ENCODE data around the gene ACSM3.

Gene ACSM3

GRCh38 chr16:20846030-20846429 is 82.2 kb downstream of the ACSM3 start:
- Histone ChIP-seq H3K79me2 (ENCODE audit: insufficient read depth, low read depth) (no peaks in the 10 kb centered on the region), H3K27ac (no peak overlapping the region), H3K4me3 (IDR thresholded peaks at IDR 0.05; ENCODE audit: insufficient read depth, low read depth, low read length) (no peak overlapping the region), H4K20me1 (ENCODE audit: insufficient read depth) (no peaks in the 10 kb centered on the region), H3K4me2 (no peak overlapping the region), H3K9ac (no peak overlapping the region), H2AFZ (ENCODE audit: low read depth) (no peak overlapping the region), H3K27me3 (ENCODE audit: insufficient read depth, low read depth) (no peaks in the 10 kb centered on the region), H3K4me1 (ENCODE audit: low read depth, poor library complexity, severe bottlenecking) (peaks cover 19% of the 10 kb centered on the region), H3K36me3 (ENCODE audit: insufficient read depth) (no peaks in the 10 kb centered on the region)
- TF ChIP-seq, protein P1, sequence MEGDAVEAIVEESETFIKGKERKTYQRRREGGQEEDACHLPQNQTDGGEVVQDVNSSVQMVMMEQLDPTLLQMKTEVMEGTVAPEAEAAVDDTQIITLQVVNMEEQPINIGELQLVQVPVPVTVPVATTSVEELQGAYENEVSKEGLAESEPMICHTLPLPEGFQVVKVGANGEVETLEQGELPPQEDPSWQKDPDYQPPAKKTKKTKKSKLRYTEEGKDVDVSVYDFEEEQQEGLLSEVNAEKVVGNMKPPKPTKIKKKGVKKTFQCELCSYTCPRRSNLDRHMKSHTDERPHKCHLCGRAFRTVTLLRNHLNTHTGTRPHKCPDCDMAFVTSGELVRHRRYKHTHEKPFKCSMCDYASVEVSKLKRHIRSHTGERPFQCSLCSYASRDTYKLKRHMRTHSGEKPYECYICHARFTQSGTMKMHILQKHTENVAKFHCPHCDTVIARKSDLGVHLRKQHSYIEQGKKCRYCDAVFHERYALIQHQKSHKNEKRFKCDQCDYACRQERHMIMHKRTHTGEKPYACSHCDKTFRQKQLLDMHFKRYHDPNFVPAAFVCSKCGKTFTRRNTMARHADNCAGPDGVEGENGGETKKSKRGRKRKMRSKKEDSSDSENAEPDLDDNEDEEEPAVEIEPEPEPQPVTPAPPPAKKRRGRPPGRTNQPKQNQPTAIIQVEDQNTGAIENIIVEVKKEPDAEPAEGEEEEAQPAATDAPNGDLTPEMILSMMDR (conservative IDR thresholded peaks at IDR 0.05; ENCODE audit: low read depth, low read length): no peak

DNA sequence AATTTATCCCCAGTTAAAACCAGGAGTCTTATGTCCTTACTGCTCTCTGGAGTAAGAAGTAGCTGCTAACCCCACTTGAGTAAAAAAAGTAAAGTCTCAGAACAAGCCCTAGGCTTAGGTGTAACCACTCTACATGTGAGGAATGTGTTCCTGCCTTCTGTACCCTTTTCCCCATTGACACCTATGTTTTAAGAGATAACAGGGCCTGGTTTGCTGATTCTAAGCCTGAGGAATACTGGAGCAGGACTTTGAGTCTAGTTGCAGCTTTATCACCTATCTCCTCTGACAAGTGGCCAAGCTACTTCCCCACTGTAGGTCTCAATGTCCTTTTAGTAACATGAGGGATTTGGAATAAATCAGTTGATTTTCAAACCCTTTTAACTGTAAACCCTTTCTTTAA is 82.7 kb downstream of the ACSM3 start:
- peaks cover 19% of the 10 kb centered on the region for H3K4me1 ChIP-seq (ENCODE audit: low read depth, poor library complexity, severe bottlenecking)

More for the DNA sequence above, 82.7 kb downstream of the ACSM3 start:
- H3K4me2 ChIP-seq: no peak overlapping the region
- no peaks in the 10 kb centered on the region for H3K27me3 ChIP-seq (ENCODE audit: insufficient read depth, low read depth)
- no peaks in the 10 kb centered on the region for H3K79me2 ChIP-seq (ENCODE audit: insufficient read depth, low read depth)
- H3K36me3 ChIP-seq (ENCODE audit: insufficient read depth): no peaks in the 10 kb centered on the region
- TF ChIP-seq, protein P1 (conservative IDR thresholded peaks at IDR 0.05; ENCODE audit: low read depth, low read length): no peak
- H4K20me1 ChIP-seq (ENCODE audit: insufficient read depth): no peaks in the 10 kb centered on the region
- no peak overlapping the region for H3K9ac ChIP-seq
- no peak overlapping the region for H3K4me3 ChIP-seq (IDR thresholded peaks at IDR 0.05; ENCODE audit: insufficient read depth, low read depth, low read length)
- H2AFZ ChIP-seq (ENCODE audit: low read depth): no peak overlapping the region
- H3K27ac ChIP-seq: no peak overlapping the region

Measured in KMS-11 (cell line).